GM12892 (cell line): ENCODE results near the gene CD247.

Experiments used
- DNase-seq: peaks from one replicate; pipeline ENCODE4 v3.0.0; 2011; ENCODE audit not compliant: insufficient read length
- FAIRE-seq: peaks from 2 replicates; lab custom pipeline; 2011; peaks lifted over from hg19 to GRCh38; lab: Jason Lieb, UNC
- POLR2A ChIP-seq: IDR thresholded peaks from 2 replicates; pipeline ENCODE4 v1.6.1; 2011; ENCODE audit warnings: low read depth, low read length, control low read depth
- POLR2AphosphoS5 ChIP-seq: IDR thresholded peaks from 2 replicates; pipeline ENCODE4 v1.6.1; 2011; ENCODE audit warnings: low read depth, low read length, control low read depth
- TAF1 ChIP-seq: IDR thresholded peaks from 2 replicates; pipeline ENCODE4 v1.6.1; 2011; ENCODE audit warnings: low read depth, mild to moderate bottlenecking, control low read depth, low read length, borderline replicate concordance

The CD247 gene

GRCh38 chr1:167427848-167428247 lies 90.5 kb downstream of the CD247 start:
- no peak for DNase-seq
- FAIRE-seq = no peak
- TF ChIP-seq POLR2AphosphoS5 = no peak
- TF ChIP-seq POLR2A = no peak
- TF ChIP-seq TAF1 = no peak

- FAIRE-seq (no peak), DNase-seq (no peak)
- TF ChIP-seq POLR2A = no peak
- no peak for TF ChIP-seq TAF1
- no peak for TF ChIP-seq POLR2AphosphoS5
Measured at GRCh38 chr1:167426716-167427115, 91.6 kb downstream of the CD247 start.

DNA sequence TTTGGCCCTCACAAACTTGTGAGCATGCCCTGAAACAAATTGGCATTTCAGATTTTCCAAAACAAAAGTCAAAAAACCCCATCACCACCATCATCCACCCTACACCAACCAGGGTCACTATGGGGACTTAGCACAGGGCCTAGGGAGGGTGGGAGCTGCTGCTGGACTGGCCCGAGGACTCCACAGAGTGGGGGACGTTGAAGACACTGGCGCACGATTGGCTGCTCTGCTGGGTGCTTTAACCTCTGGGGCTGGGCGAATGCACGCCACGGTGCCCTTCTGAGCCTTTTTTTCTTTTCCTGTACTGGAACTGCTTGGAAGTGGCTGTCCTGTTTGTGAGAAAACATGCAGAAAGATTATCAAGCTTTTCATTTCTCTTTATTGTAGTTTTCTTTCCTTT lies 92.8 kb downstream of the CD247 start:
- TF ChIP-seq POLR2AphosphoS5 (no peak), TAF1 (no peak), POLR2A (no peak)
- no peak for DNase-seq
- no peak for FAIRE-seq

DNA sequence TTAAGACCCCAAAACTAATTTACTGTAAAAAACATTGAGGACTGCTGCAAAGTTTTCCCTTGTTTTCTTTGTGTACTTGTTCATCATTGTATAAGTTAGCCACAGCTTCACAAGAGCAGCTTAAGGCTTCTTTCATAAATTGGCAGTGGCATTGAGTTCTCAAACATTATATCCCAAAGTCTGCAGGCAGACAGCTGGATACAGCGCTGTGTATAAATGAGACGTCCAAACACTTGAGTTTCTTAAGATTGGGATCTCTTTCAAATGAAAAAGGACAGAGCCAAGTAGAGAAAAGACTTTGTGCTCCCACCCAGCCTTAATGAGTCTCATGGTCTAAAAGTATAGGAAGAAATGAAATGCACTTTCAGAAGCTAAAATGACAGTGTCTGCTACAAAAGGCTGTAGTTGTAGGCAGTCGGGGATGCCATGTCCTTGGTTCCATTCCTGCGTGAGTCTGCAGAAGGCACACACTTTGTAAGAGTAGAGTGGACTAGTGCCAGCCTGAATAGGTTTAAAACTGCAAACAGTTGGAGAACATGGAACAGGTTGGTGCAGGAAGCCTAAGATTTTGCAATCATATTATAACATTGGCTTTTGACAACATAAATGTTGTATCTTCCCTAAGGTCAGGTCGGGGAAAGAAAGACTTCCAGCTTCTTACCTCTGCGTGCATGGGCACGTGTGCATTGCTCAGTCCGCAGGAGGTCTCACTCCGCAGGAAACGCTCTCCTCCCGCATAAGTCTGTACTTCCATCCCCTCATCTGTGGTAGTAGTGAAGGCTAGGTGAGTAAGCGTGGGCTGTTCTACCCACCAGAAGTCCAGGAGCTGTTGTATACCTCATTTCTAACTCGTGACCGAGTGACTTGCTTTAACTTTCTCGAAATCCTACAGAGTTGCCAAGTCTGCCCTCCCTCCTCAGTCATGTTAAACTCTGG lies 94.4 kb downstream of the CD247 start:
- TF ChIP-seq TAF1 (no peak), POLR2AphosphoS5 (no peak), POLR2A (no peak)
- no peak for DNase-seq
- no peak for FAIRE-seq

- DNase-seq (no peak), FAIRE-seq (no peak)
- TF ChIP-seq POLR2A (no peak), POLR2AphosphoS5 (no peak), TAF1 (no peak)
Measured at GRCh38 chr1:167420510-167420909, 97.8 kb downstream of the CD247 start.

- no peak for FAIRE-seq
- DNase-seq = no peak
- TF ChIP-seq POLR2A (no peak), POLR2AphosphoS5 (no peak), TAF1 (no peak)
Measured at GRCh38 chr1:167419245-167419644, 99.1 kb downstream of the CD247 start.

GRCh38 chr1:167418391-167418790 lies 99.9 kb downstream of the CD247 start:
- FAIRE-seq (no peak), DNase-seq (no peak)
- TF ChIP-seq POLR2A (no peak), POLR2AphosphoS5 (no peak), TAF1 (no peak)

DNA sequence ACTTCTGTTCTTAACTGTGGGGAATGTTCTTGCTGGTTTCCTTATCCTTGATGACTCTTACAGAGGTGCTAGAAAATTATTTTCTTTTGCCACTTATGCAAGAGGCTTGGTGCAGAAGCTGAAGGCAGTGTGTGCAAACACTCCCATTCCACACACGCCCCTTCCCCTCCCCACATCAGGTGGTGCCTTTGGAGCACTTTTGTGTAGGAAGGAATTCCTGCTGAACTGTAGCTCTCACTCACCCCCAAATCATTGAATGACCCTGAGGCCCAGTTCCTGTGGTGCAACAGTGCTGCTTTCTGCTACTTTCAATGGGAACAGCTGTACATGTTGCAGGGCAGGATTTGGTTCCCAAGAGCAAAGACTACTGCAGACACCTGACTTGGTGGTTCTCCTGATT lies 101.8 kb downstream of the CD247 start:
- FAIRE-seq = no peak
- TF ChIP-seq TAF1 (no peak), POLR2A (no peak), POLR2AphosphoS5 (no peak)
- no peak for DNase-seq

DNA sequence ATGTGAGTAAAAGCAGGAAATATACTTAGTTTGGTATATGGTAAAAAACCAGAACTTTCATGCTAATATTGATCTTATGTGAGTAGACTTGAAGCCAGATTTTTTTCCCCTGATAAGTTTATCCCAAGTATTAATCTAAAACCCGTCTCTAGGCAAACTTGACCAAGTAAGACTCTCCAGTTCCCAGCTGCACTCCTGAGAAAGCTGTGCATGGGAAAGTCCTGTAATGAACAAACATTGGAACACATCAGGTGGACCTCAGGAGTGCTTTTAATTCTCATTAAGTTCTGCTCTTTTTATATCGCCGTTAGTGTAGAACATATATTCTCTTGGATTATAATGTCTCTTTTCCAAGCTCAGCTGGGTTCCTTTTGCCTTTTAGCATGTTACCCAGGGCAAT lies 105.0 kb downstream of the CD247 start:
- TF ChIP-seq TAF1 = no peak
- no peak for TF ChIP-seq POLR2A
- no peak for TF ChIP-seq POLR2AphosphoS5
- no peak for DNase-seq
- no peak for FAIRE-seq

- TF ChIP-seq TAF1 (no peak), POLR2AphosphoS5 (no peak), POLR2A (no peak)
- FAIRE-seq = no peak
- DNase-seq = no peak
Measured at GRCh38 chr1:167412920-167413319, 105.4 kb downstream of the CD247 start.

GRCh38 chr1:167412072-167412471 lies 106.3 kb downstream of the CD247 start:
- FAIRE-seq = no peak
- no peak for DNase-seq
- TF ChIP-seq POLR2A (no peak), POLR2AphosphoS5 (no peak), TAF1 (no peak)

GRCh38 chr1:167409183-167409582 lies 109.1 kb downstream of the CD247 start:
- FAIRE-seq (peak; percentile 33), DNase-seq (no peak)

More at GRCh38 chr1:167409183-167409582, 109.1 kb downstream of the CD247 start:
- TF ChIP-seq TAF1 (no peak), POLR2AphosphoS5 (no peak), POLR2A (no peak)
